ENCODE measurements around the gene S100A8. TPM values are rescaled to one million over a fixed set of nuclear protein-coding genes. Genes with fewer than 3 reads are reported as not detected.
"Not testable (repeated sequence)": the region's sequence is repeated elsewhere in the genome, so short reads cannot be mapped to it uniquely, and the experiment has no call there.

Gene S100A8
- total RNA-seq (2014; rRNA removed; shearing (Covaris generic)), result not detected in 2 replicates

- no peak for DNase-seq (ENCODE audit: low spot score)
These were observed at the start of gene S100A8 for GRCh38 chr1:153390938-153391710. Gene S100A8, minus strand, starts transcription at chr1:153391073. Its CDS starts 538 bp downstream, at chr1:153390535.

GRCh38 chr1:153439273-153439672 lies 48.4 kb upstream of the S100A8 start:
- no peak for DNase-seq (ENCODE audit: low spot score)

GRCh38 chr1:153438599-153438998 lies 47.7 kb upstream of the S100A8 start:
- DNase-seq (ENCODE audit: low spot score), result no peak

- DNase-seq (ENCODE audit: low spot score), result no peak
These were observed 46.4 kb upstream of the S100A8 start for GRCh38 chr1:153437236-153437635.

- no peak for DNase-seq (ENCODE audit: low spot score)
These were observed 44.0 kb upstream of the S100A8 start for GRCh38 chr1:153434746-153435455.

GRCh38 chr1:153432874-153433681 lies 42.2 kb upstream of the S100A8 start:
- DNase-seq (ENCODE audit: low spot score), result peak; percentile 67

GRCh38 chr1:153431928-153432327 lies 41.1 kb upstream of the S100A8 start:
- no peak for DNase-seq (ENCODE audit: low spot score)

- no peak for DNase-seq (ENCODE audit: low spot score)
These were observed 40.6 kb upstream of the S100A8 start for GRCh38 chr1:153431427-153431826.

- DNase-seq (ENCODE audit: low spot score), result no peak
These were observed 40.1 kb upstream of the S100A8 start for GRCh38 chr1:153431002-153431401.

GRCh38 chr1:153430561-153430960 lies 39.7 kb upstream of the S100A8 start:
- DNase-seq (ENCODE audit: low spot score), result no peak

GRCh38 chr1:153430166-153430553 lies 39.3 kb upstream of the S100A8 start:
- DNase-seq (ENCODE audit: low spot score), result no peak

GRCh38 chr1:153429266-153430165 lies 38.6 kb upstream of the S100A8 start:
- no peak for DNase-seq (ENCODE audit: low spot score)

GRCh38 chr1:153428791-153429190 lies 37.9 kb upstream of the S100A8 start:
- no peak for DNase-seq (ENCODE audit: low spot score)

- DNase-seq (ENCODE audit: low spot score), result no peak
These were observed 37.3 kb upstream of the S100A8 start for GRCh38 chr1:153428073-153428638.

GRCh38 chr1:153426809-153427208 lies 35.9 kb upstream of the S100A8 start:
- DNase-seq (ENCODE audit: low spot score), result no peak

- peak; percentile 80 for DNase-seq (ENCODE audit: low spot score)
These were observed 31.7 kb upstream of the S100A8 start for GRCh38 chr1:153422450-153423068.

GRCh38 chr1:153420306-153420705 lies 29.4 kb upstream of the S100A8 start:
- DNase-seq (ENCODE audit: low spot score), result no peak

GRCh38 chr1:153419436-153419793 lies 28.5 kb upstream of the S100A8 start:
- DNase-seq (ENCODE audit: low spot score), result not testable (repeated sequence)

- DNase-seq (ENCODE audit: low spot score), result not testable (repeated sequence)
These were observed 28.0 kb upstream of the S100A8 start for GRCh38 chr1:153418758-153419435.
